ENCODE measurements around the gene BRAT1.

BRAT1 gene

GRCh38 chr7:2559283-2559950 is 4.1 kb upstream of the BRAT1 start:
- DNase-seq = no peak

DNA sequence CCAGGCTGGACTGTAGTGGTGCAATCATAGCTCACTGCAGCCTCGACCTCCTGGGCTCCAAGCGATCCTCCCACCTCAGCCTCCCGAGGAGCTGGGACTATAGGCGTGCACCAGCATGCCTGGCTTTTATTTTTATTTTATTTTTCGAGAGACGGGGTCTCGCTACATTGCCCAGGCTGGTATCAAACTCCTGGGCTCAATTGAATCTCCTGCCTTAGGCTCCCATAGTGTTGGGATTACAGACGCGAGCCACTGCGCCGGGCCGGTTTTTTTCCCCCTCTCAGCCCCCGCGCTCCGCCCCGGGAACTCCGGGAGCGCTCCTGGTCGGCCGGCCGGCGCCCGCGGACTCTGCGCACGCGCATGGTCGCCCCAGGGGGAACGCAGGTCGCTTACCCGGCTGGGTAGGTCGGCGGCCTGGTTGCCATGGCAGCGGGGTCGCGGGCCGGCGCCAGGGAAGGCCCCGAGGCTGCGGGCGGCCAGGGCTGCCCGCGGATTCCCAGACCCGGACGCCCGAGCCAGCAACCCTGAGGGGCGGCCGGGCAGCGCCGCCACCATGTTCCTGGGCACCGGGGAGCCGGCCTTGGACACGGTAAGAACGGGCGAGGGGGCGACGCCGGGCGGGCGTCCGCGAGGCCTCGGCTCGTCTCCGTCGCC is 3.4 kb upstream of the BRAT1 start, which contains the start of gene IQCE:
TSS of gene IQCE (plus strand) at position 351 of the 654 bp plus-strand sequence. CDS start at position 554, 203 bp downstream.
- peak; percentile 87 for DNase-seq

DNA sequence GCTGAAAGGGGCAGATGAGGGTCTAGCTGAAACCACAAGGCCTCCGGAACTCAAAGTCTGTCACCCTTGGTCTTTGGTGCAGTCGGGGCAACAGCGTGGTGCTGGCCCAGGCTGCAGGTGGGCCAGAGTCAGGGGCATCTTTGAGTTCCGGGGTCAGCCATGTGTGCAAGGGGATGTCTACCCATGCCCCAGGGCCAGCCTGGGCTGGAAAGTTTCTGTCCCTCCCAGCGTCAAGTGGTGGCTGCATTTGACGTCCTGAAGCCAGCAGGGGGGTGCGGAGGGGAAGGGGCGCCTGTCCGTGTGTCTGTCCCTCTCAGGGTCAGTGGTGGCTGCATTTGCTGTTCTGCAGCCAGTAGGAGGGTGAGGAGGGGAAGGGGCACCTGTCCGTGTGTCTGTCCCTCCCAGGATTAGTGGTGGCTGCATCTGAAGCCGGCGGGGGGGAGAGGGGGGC is 638 bp downstream of the BRAT1 start:
- DNase-seq = no peak

GRCh38 chr7:2553831-2554581 is 1.3 kb downstream of the BRAT1 start:
- no peak for DNase-seq

DNA sequence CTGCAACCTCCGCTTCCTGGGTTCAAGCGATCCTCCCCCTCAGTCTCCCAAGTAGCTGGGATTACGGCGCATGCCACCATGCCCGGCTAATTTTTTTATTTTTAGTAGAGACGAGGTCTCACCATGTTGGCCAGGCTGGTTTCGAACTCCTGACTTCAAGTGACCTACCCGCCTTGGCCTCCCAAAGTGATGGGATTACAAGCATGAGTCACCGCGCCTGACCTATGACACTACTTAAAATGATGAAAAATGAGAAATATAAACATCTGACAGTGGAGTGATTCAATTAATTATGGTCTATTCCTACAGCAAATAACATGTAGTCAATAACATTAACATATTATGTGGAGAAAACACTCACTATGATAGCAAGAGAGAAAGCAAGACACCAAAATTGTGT is 2.2 kb downstream of the BRAT1 start:
- DNase-seq = no peak

- no peak for DNase-seq
Measured at GRCh38 chr7:2551418-2551817, 3.9 kb downstream of the BRAT1 start.

DNA sequence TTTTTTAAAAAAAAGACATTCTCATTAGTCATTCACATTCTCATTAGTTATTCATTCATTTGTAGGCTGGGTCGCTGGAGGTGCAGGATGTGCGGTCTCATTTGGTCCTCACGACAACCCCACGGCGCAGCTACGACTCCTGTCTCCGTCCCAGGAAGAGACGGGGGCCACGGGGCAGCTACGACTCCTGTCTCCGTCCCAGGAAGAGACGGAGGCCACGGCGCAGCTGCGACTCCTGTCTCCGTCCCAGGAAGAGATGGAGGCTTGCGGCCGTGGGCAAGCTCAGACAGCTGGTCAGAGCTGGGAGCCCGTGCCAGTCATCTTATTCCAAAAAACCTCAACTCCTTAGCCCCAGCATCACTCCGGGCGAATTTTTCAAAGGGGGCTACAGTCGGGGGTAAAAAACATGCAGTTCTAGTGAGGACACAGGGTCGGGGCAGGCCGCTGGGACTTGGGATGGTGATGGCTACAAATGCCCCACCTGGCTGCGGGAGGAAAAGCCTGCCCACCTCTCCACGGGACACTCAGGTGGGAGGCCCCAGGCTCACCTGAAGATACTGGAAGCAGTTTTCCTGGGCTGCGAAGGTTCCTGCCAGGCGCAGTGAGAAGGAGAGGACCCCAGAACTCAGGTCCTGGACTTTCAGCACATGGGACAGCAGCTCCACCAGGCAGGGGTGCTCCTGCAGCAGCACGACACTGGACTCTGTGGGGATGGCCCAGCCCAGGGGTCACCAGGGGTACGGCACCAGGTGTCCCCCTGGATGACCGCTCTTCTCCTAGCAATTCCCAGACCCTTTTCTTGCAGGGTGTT is 8.3 kb downstream of the BRAT1 start:
- DNase-seq = no peak

DNA sequence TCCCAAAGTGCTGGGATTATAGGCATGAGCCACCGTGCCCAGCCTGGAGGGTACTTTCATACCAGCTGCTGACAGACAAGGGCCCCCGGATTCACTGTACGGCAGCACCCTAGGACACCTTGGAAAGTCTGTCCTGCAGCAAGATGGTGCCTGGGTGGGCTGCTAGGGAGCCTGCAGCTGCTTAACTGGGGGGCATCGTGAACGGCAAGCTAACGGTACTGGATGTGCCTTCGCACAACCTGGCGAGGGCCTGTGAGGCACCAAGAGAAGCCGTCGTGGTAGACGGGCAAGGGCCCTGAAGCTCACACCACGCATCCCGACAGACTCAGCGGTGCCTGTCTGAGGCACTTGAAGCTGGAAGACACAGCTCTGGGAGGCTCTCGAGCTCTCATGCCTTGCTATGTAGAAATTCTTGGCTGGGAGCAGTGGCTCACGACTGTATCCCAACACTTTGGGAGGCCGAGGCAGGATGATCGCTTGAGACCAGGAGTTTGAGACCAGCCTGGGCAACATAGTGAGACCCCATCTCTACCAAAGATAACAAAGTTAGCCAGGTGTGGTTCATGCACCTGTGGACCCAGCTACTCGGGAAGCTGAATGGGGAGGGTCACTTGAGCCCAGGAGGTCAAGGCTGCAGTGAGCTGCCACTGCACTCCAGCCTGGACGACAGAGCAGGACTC is 9.4 kb downstream of the BRAT1 start:
- no peak for DNase-seq

- no peak for DNase-seq
Measured at GRCh38 chr7:2544541-2545188, 10.7 kb downstream of the BRAT1 start.

DNA sequence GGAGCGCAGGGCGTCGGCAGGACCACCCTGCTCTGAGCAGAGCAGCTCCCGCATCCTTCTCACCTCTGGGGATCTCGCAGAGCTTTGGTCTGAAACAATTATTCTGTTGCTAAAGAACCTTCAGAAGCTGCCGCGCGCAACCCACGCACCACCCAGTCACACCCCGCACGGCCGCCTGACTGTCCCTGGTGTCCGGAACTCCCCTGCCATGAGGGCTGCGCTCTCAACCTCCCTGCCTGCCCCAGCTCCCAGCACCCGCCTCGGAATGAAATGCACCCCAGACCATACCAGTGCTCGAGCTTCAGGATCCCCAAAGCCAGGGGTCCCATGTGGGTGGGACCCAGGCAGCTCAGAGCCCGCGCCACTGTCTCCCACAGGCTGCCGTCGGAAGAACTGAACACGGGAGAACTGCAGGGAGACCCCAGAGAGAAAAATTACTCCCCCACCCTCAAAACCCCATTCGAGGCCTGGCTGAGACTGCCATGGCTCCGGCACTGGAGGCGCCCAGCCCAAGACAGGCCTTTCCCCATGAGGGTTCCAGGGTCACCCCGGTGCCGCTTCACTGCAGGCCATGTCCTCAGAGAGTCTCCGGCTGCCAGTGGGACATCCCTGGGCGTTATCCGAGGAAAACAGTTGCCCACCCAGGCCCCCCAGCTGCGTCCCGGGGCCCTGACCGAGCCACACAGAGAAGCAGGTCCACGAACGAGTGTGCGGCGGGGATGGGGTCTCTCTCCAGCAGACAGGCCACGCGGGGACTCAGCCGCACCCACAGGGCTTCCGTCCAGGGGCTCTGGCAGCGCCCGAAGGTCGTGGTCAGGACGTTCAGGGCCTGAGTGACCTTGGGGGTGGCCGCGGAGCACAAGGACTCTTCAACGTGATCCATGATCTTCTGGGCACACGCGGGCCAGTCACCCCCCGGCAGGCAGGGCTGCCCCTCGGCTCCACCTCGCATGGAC is 12.1 kb downstream of the BRAT1 start:
- no peak for DNase-seq

GRCh38 chr7:2542011-2542915 is 13.1 kb downstream of the BRAT1 start:
- DNase-seq = no peak

- no peak for DNase-seq
Measured at GRCh38 chr7:2541291-2542010, 13.9 kb downstream of the BRAT1 start.

- no peak for DNase-seq
Measured at GRCh38 chr7:2540641-2541051, 14.7 kb downstream of the BRAT1 start.

DNA sequence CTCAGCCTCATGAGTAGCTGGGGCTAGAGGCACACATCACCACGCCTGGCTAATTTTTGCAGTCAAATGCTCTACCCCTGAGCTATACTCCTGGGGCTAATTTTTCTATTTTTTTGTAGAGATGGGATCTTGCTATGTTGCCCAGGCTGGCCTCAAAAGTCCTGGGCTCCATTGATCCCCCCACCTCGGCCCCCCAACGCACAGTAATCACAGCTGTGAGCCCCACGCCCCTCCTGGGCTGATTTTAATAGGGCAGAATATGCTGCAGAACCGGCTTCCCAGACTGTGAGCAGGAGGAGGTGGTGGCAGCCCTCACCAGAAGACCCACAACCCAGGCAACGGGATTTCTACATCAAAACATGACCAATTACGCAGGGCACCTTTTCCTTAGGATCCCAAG is 15.2 kb downstream of the BRAT1 start:
- DNase-seq = no peak

- DNase-seq = no peak
Measured at GRCh38 chr7:2539031-2539911, 16.1 kb downstream of the BRAT1 start.

GRCh38 chr7:2537981-2538851 is 17.1 kb downstream of the BRAT1 start:
- DNase-seq = no peak
